ENCODE data around the gene ITPKC.

DNA sequence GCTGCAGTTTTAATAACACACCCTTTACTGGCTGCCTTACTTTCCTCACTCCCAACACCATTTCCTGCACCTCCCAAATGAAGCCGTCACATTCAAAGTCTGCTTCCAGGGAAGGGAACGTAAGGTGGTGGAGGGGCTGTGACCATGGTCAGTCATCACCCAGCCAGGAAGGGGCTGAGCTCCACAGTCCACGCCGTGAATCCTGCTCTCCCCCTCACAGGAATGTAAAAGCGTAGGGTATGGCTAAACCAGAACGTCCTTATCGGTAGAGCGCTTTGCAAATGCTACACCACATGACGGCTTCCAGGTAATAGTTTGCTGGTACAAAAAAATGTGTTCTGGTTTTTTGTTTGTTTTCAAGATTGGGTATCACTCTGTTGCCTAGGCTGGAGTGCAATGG is 33.5 kb upstream of the ITPKC start:
- TF ChIP-seq EZH2 (IDR thresholded peaks at IDR 0.05) (no peak), YY1 (IDR thresholded peaks at IDR 0.05; ENCODE audit: extremely low read depth, insufficient replicate concordance, low read depth, low read length) (no peak), POLR2AphosphoS5 (IDR thresholded peaks at IDR 0.05; ENCODE audit: low read depth, low read length) (no peak)
